ENCODE results near the gene CEP78.
"Not testable (repeated sequence)": the region's sequence is repeated elsewhere in the genome, so short reads cannot be mapped to it uniquely, and the experiment has no call there.

The CEP78 gene, protein sequence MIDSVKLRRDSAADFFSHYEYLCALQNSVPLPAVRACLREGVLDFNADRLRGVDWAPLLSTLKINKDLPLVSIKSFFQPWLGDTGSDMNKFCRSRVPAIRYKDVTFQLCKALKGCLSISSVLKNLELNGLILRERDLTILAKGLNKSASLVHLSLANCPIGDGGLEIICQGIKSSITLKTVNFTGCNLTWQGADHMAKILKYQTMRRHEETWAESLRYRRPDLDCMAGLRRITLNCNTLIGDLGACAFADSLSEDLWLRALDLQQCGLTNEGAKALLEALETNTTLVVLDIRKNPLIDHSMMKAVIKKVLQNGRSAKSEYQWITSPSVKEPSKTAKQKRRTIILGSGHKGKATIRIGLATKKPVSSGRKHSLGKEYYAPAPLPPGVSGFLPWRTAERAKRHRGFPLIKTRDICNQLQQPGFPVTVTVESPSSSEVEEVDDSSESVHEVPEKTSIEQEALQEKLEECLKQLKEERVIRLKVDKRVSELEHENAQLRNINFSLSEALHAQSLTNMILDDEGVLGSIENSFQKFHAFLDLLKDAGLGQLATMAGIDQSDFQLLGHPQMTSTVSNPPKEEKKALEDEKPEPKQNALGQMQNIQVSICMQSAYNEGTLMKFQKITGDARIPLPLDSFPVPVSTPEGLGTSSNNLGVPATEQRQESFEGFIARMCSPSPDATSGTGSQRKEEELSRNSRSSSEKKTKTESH

DNA sequence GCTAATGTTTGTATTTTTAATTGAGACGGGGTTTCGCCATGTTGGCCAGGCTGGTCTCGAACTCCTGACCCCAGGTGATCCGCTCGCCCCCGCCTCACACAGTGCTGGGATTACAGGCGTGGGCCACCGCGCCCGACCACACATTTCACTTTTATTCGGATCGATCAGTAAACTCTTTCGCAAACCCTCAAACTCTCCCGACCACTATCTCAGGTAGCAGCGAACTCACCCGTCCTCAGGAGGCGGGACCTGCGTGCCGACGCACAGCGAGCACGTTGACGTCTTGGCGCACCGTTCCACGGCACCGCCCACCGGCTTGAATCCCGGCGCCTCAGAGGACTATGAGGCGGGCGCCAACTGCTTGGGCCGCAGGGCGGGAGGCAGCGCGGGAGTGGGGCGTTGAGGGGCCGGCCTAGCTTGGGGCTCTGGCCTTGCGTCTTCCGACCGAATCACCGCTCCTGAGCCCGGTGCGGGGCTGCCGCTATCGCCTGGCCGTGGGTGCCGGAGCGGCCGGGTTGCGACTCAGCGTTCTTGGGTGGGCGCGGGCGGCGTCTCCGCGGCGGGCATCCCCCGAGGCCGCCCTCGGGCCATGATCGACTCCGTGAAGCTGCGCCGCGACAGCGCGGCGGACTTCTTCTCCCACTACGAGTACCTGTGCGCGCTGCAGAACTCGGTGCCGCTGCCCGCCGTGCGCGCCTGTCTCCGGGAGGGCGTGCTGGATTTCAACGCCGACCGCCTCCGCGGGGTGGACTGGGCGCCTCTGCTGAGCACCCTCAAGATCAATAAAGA is at the start of gene CEP78:
TSS of gene CEP78 (plus strand) at position 314 of the 789 bp plus-strand sequence. CDS start at position 590, 276 bp downstream.
- in situ Hi-C loops (cut with HindIII; ENCODE audit: low sequenced_read_pairs): no loop called here

DNA sequence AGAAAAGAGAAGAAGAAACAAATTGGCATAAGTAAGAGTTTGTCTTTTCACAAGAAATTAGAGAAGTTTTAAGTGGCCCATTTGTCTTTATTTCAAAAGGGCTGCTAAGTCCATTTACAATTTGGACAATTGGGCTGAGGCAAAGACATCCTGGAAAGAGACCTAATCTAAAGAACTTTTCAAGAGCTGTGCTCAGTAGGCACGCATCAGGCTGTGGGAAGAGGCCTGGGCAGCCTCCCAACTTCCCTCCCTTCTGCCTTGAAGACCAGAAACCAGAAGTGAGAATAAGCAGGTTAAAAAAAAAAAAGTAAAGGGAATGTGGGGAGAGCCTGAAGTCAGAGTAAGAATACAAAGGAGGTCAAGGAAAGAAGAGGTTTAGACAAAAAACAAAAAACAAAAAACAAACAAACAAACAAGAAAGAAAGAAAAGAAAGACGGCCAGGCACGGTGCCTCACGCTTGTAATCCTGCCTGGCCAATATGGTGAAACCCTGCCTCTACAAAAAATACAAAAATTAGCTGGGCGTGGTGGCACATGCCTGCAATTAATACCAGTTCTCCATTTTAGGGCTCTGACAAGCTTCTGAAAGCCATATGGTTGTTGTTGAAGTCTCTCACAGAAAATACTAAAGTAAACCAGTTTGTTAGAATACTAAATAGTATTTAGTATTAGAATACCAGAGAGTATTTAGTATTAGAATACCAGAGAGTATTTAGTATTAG is 48.0 kb upstream of the CEP78 start:
- in situ Hi-C loops (cut with HindIII; ENCODE audit: low sequenced_read_pairs): no loop called here

DNA sequence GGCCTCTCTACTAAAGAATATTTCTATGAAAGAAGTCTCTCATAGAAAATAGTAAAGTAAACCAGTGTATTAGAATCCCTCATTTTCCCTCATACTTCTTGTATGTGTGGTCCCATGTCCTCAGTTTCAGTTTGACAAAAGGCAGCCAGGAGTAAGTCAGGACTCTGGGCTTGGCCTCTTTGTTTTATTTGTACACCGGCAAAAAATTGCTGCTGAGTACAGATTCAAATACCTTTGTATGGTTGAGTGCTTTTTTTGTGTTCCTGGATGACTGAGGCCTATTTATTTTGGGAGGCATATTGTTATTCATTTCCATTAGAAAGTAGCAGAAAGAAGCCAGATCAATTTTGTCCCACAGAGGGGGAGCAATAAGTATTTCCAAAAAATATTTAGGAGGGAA is 47.3 kb upstream of the CEP78 start:
- in situ Hi-C loops (cut with HindIII; ENCODE audit: low sequenced_read_pairs): no loop called here

DNA sequence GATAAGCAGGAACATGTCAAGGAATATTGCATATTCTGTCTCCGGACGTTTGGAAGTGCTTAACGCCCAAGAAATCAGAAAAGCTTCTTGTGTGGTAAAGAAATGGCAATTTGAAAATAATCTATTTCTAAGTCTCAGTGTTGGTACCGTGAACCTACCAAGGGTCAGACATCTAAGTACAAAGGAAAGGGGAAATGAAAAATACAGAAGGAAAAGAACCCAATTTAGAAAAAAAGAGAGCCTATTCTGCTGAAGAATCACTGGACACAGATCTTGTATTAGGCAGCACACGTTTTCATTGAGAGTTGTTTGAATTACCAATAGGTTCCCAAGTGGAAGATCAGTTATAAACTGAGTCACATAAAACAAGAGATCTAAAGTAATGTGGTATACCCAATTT is 46.9 kb upstream of the CEP78 start:
- in situ Hi-C loops (cut with HindIII; ENCODE audit: low sequenced_read_pairs): no loop called here

DNA sequence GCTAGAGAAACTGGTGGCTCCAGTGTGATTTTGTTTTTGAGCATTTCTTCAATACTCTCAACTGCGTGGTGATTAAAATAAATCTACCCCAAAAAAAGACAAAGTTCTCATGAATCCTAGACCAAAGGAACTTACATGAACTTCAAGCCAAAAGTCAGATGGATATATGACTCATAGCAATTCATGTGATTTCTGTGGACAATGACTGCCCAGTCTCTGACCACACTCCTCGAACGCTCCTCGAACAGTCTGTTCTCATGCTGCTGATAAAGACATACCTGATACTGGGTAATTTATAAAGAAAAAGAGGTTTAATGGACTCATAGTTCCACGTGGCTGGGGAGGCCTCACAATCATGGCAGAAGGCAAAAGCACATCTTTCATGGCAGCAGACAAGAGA is 46.4 kb upstream of the CEP78 start:
- in situ Hi-C loops (cut with HindIII; ENCODE audit: low sequenced_read_pairs): no loop called here

DNA sequence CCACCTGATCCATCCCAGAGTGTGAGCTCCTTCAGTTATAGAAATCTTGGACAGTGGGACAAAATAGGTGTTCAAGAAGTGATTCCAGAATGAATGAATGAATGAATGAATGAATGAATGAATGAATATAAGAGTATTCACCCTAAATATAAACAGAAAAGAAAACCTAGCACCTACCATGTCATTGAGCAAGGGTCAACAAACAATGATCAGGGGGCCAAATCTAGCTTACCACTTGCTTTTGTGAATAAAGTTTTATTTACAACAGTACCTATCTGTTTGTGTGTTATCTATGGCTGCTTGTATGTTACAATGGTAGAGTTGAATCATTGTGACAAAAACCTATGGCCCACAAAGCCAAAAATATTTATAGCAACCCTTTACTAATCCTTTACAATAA is 43.9 kb upstream of the CEP78 start:
- in situ Hi-C loops (cut with HindIII; ENCODE audit: low sequenced_read_pairs): no loop called here

DNA sequence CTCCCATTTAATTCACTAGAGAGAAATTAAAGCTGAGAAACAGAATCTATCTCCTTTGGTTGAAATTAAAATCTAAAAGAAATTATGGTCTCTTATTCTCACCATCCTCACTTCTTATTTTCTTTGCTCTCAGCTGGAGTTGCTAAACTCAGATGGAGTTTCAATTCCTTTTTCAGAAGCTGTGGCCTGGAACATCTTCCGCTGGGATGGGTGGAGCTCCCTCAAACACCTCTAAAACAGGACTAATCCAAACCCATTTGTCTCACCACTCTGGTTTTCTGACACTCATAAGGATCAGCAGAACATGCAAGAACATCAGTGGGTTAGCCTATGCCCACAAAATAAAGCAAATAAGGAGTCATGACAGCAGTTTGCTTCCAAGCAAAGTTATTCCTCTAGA is 39.6 kb upstream of the CEP78 start:
- in situ Hi-C loops (cut with HindIII; ENCODE audit: low sequenced_read_pairs): no loop called here

DNA sequence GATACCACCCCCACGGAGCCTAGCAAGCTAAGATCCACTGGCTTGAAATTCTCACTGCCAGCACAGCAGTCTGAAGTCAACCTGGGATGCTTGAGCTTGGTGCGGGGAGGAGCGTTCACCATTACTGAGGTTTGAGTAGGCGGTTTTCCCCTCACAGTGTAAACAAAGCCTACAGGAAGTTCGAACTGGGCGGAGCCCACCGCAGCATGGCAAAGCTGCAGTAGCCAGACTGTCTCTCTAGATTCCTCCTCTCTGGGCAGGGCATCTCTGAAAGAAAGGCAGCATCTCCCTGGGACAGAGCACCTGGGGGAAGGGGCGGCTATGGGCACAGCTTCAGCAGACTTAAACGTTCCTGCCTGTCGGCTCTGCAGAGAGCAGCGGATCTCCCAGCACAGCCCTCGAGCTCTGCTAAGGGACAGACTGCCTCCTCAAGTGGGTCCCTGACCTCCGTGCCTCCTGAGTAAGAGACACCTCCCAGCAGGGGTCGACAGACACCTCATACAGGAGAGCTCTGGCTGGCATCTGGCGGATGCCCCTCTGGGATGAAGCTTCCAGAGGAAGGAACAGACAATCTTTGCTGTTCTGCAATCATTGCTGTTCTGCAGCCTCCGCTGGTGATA is 34.6 kb upstream of the CEP78 start:
- in situ Hi-C loops (cut with HindIII; ENCODE audit: low sequenced_read_pairs): not testable (repeated sequence)

DNA sequence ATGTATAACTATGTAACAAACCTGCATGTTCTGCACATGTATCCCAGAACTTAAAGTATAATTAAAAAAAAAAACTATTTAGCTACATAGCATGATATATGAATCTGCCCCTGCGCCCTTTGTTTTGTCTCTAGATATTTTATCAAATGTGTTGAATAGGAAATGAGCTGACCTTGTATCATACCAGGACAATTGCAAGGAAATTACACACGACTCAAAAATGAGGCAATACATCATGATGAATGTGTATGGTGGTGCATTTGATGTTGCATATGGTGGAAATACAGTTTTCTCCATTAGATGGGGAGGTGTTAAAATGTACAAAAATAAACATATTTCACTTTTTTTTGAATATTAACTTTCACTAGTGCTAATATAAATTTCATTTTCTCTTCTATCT is 28.6 kb upstream of the CEP78 start:
- in situ Hi-C loops (cut with HindIII; ENCODE audit: low sequenced_read_pairs): no loop called here

DNA sequence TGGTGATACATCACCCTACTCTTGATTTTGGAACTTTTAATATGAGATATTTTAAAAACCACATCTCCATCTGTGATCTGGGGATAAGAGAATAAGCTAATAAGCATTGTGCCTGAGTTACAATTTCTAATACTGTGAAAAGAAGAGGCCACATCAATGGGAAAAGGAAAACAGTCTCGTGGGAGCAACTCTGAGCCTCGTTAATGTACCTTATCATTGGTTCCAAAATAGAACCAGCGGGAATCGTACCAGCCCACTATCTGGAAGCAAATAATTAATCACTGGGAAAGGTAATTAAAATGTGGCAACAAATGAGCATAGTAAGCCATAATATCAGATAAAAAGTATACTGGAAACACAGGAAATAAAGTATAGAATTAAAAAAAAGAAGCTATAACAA is 28.0 kb upstream of the CEP78 start:
- in situ Hi-C loops (cut with HindIII; ENCODE audit: low sequenced_read_pairs): no loop called here

DNA sequence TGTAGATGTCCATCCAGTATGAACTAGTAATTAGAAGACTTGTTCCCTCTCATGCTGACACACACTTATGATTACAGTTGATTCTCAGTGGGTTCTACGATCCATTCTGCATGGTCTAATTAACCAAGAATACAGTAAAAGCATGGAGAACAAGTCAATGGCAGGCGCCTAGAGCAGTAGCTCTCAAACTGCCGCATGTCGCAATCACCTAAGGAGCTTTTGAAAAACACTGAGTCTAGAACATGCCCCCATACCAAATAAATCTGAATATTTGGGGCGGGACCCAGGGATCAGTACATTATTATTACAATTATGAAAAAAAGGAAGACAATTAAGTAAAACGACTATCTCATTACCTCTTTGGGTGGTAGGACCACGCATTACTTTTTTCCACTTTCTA is 26.7 kb upstream of the CEP78 start:
- in situ Hi-C loops (cut with HindIII; ENCODE audit: low sequenced_read_pairs): no loop called here

DNA sequence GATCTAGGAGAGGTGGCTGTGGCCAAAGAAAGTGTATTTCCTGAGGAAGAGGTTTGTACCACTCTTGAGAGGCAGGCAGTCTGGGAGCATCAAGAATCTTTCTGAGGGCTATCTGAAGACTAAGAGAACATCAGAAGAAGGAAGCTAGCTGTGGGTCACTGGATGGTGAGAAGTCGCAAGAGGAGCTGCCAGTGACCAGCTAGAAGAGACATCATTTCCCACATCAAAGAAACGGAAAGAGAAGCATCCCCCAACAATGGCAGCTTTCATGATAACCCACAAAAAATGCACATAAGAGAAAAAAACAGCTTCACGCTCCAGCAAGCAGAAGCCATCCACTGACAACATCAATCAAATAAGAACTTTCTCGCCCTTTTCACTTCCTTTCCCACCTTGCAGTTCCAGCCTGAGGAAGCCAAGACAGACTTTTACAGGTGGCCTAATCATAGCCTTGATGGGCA is 25.0 kb upstream of the CEP78 start:
- in situ Hi-C loops (cut with HindIII; ENCODE audit: low sequenced_read_pairs): no loop called here

DNA sequence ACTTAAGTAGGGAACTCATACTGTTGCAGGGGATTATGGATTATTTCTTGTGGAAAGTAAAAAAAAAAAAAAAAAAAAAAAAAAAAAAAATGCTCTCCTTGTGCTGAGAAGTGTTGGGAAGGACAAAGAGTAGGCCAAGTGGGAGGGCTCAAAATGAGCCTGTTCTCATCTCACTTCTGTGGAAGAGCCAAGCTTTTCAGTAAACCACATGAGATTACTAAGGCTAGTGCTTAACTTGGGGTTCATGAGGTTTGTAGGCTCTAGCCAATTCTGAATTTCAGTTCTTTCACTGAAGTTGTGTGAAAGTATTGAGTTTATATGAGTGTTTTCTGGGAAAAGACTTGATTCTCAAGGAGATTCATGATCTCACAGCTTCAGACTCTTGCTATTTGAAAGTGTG is 23.0 kb upstream of the CEP78 start:
- in situ Hi-C loops (cut with HindIII; ENCODE audit: low sequenced_read_pairs): no loop called here

DNA sequence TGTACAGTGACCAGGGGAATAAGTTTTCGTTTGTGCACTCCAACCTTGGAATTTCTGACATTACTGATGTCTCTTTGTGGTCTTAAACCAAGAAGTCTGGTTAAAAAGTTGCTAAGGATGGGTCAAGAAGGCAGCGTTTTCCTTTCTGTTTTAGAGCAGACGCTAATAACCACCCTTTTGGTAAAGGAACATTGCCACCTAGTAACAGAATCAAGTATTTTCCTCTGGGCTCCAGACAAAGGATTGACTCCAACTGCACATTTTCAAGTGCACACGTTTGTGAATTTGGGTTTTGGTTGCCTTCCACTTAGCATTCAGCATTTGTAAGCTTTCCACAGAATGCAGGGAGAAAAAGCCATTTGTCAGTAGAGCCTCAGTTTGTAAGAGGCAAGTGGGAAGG is 22.2 kb upstream of the CEP78 start:
- in situ Hi-C loops (cut with HindIII; ENCODE audit: low sequenced_read_pairs): no loop called here

DNA sequence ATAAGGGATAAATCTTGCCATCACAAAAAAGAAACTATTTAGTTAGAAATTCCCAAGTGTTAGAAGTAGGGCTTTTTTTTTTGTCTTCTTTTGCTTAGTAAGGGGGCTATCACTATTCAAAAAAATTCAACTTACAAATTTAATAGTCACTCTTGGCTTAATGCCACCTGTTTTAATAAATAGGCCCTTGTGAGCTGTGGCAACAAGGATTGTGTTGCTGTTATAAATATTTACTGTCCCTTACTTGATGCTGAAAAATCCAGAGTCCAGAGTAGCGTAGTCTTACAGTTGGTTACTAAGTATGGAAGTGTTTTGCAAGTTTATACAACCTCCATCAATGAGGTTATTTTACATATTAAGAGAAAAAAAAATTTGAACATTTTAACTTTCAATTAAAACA is 21.4 kb upstream of the CEP78 start:
- in situ Hi-C loops (cut with HindIII; ENCODE audit: low sequenced_read_pairs): no loop called here

DNA sequence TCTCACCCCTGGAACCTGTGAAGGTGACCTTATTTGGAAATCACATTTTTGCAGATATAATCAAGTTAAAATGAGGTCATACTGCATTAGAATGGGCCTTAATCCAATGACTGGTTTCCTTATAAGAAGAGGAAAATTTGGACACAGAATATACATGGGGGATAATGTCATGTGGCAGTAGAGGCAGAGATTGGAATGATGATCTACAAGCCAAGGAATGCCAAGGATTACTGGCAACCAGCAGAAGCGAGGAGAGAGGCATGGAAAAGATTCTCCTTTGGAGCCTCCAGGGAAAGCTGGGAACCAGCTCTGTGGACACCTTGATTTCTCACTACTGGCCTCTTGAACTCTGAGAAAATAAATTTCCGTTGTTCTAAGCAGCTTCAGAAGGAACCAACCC is 20.2 kb upstream of the CEP78 start:
- in situ Hi-C loops (cut with HindIII; ENCODE audit: low sequenced_read_pairs): no loop called here

DNA sequence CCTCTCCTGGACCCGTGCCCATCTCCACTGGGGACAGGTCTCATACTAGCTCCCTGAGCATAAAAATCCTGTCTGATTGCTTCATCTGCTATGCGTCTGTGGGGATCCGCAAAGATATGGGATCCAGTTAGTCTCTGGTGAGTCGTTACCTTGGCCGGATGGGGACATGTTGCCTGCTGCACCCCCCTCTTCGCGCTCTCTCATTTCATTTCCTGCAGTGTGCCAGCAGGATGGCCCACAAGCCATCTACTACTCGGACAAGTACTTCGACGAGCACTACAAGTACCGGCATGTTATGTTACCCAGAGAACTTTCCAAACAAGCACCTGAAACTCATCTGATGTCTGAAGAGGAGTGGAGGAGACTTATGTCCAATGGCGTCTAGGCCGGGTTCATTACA is 17.0 kb upstream of the CEP78 start:
- in situ Hi-C loops (cut with HindIII; ENCODE audit: low sequenced_read_pairs): no loop called here

DNA sequence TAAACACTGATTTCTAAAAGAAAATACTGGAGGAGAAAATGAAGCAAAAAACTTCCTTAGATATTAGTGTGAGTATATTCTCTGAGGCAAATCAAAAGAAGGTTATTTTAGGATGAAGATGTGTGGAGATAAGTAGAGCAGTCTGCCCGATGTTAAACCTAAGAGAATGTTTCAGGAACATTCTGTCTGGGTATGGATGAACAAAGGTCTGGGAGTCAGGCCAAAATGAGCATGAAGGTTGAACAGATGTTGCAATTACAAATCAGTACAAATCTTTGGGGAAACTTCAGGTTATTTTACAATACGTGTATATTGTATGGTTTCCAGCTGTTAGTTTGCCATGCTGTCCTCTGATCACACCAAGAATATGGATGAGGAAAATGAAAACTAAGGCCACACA is 14.4 kb upstream of the CEP78 start:
- in situ Hi-C loops (cut with HindIII; ENCODE audit: low sequenced_read_pairs): no loop called here

DNA sequence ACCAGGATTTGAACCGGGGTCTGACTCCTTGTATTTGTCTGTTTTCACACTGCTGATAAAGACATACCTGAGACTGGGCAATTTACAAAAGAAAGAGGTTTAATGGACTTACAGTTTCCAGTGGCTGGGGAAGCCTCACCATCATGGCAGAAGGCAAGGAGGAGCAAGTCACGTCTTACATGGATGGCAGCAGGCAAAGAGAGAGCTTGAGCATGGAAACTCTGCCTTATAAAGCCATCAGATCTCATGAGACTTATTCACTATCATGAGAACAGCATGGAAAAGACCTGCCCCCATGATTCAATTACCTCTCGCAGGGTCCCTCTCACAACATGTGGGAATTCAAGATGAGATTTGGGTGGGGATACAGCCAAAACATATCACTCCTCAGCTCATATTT is 14.0 kb upstream of the CEP78 start:
- in situ Hi-C loops (cut with HindIII; ENCODE audit: low sequenced_read_pairs): not testable (repeated sequence)

DNA sequence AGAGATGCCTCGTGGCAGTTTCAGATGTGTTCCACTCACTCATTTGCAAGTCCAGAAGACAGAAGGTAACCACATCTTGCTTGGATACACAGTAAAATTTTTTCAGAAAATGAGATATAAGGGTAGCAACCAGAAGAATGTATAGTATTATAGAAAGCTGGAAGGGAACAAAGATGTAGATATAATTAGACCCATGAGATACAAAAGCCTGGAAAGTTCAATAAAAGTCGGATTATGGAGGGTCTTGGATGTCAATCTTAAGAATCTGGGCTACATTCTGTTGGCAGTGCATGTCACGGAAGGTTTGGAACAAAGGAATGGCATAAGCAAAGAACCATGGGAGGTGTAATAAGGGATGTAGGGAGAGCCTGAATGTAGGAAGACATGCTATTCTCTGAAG is 5.1 kb upstream of the CEP78 start:
- in situ Hi-C loops (cut with HindIII; ENCODE audit: low sequenced_read_pairs): no loop called here

DNA sequence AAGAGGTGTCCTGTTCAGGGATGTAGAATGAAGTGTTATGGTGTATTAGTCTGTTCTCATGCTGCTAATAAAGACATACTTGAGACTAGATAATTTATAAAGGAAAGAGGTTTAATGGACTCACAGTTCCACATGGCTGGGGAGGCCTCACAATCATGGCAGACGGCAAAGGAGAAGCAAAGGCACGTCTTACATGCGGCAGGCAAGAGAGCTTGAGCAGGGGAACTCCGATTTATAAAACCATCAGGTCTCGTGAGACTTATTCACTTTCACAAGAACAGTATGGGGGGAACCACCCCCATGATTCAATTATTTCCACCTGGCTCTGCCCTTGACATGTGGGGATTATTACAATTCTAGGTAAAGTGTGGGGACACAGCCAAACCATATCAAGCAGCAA is 3.4 kb upstream of the CEP78 start:
- in situ Hi-C loops (cut with HindIII; ENCODE audit: low sequenced_read_pairs): not testable (repeated sequence)

Measured in DLD1 (cell line).